ENCODE results near the gene GSTO2. TPM values are rescaled to one million over a fixed set of nuclear protein-coding genes. Genes with fewer than 3 reads are reported as not detected.
"Not testable (repeated sequence)": the region's sequence is repeated elsewhere in the genome, so short reads cannot be mapped to it uniquely, and the experiment has no call there.

GSTO2 gene
- total and polyA plus RNA-seq, 8 donors, result 9.5 to 33.6 (median 29.1) TPM

DNA sequence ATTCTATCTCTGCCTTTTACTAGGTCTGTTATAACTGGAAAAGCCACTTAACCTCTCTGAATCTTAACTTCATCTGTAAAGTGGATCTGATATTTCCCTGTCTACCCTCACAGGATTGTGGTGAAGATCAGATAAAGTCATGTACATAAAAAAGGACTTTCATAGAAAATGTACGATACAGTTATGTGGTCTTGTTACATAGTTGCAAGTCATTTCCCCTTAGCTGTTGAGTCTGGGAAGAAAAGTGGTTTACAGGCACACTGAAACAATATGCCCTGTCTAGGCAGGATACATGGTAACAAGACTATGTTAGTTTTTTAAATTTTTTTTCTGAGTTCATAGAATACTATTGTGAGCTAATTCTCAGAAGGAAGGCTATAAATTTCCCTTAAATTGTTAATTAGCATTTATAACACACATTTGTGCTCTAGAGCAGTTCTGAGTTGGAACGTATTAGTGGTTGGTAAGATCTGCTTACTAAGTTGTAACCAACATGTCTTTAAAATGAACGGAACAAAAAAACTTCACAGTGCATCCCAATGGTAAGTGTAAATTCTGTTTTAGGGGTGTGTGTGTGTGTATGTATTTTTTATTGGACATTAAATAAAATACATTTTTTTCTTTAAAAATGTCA, 21.4 kb upstream of the GSTO2 start:
- H3K27ac ChIP-seq, result peak overlapping the region; percentile 46 to 86
- TF ChIP-seq, protein P1, sequence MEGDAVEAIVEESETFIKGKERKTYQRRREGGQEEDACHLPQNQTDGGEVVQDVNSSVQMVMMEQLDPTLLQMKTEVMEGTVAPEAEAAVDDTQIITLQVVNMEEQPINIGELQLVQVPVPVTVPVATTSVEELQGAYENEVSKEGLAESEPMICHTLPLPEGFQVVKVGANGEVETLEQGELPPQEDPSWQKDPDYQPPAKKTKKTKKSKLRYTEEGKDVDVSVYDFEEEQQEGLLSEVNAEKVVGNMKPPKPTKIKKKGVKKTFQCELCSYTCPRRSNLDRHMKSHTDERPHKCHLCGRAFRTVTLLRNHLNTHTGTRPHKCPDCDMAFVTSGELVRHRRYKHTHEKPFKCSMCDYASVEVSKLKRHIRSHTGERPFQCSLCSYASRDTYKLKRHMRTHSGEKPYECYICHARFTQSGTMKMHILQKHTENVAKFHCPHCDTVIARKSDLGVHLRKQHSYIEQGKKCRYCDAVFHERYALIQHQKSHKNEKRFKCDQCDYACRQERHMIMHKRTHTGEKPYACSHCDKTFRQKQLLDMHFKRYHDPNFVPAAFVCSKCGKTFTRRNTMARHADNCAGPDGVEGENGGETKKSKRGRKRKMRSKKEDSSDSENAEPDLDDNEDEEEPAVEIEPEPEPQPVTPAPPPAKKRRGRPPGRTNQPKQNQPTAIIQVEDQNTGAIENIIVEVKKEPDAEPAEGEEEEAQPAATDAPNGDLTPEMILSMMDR (IDR thresholded peaks at IDR 0.05), result no peak
- DNase-seq (no peak), ATAC-seq (peak; percentile 39)
- H3K9me3 ChIP-seq, result no peaks in the 10 kb centered on the region
- peak overlapping the region in 1 of 2 donors; percentile 13 for H3K4me3 ChIP-seq
- H3K27me3 ChIP-seq, result no peaks in the 10 kb centered on the region
- peaks cover 0 to 13% of the 10 kb centered on the region in 2 donors for H3K4me1 ChIP-seq
- H3K36me3 ChIP-seq, result no peaks in the 10 kb centered on the region
- intact Hi-C loops (cut with DNase I), result no loop called here

DNA sequence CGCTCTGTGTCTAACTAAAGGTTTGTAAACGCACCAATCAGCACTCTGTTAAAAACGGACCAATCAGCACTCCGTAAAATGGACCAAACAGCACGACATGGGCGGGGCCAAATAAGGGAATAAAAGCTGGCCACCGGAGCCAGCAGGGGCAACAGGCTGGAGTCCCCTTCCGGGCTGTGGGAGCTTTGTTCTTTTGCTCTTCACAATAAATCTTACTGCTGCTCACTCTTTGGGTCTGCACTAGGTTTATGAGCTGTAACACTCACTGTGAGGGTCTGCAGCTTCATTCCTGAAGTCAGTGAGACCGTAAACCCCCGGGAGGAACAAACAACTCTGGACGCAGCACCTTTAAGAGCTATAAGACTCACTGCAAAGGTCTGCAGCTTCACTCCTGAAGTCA, 20.1 kb upstream of the GSTO2 start:
- DNase-seq; H3K9me3 ChIP-seq; intact Hi-C loops (cut with DNase I); H3K4me3 ChIP-seq; H3K27me3 ChIP-seq; ATAC-seq; H3K27ac ChIP-seq; H3K36me3 ChIP-seq: not testable (repeated sequence)
- H3K4me1 ChIP-seq, result peaks cover 2 to 18% of the 10 kb centered on the region in 2 donors

DNA sequence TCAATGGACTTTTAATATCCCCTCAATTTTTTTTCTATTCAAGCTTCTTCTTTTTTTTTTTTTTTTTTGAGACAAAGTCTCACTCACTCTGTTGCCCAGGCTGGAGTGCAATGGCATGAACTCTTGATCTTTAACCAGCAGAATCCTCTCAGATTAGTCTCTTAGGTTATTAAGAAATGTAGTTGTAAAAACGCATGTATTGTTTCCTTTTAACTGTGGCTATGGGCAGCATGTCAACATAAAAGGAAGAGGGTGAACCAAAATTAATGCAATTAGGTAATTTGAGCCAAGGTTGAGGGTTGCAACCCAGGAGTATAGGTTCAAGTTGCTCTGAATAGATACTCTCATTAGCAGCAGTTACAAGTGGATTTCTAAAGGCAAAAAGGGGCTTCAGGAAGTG, 18.6 kb upstream of the GSTO2 start:
- peaks cover 5 to 24% of the 10 kb centered on the region in 2 donors for H3K4me1 ChIP-seq
- no peak for ATAC-seq
- H3K4me3 ChIP-seq, result no peak overlapping the region
- H3K9me3 ChIP-seq, result no peaks in the 10 kb centered on the region
- no peak overlapping the region for H3K27ac ChIP-seq
- no peak for DNase-seq
- TF ChIP-seq, protein P1 (IDR thresholded peaks at IDR 0.05), result no peak
- H3K27me3 ChIP-seq, result no peaks in the 10 kb centered on the region
- no peaks in the 10 kb centered on the region for H3K36me3 ChIP-seq
- intact Hi-C loops (cut with DNase I), result no loop called here

DNA sequence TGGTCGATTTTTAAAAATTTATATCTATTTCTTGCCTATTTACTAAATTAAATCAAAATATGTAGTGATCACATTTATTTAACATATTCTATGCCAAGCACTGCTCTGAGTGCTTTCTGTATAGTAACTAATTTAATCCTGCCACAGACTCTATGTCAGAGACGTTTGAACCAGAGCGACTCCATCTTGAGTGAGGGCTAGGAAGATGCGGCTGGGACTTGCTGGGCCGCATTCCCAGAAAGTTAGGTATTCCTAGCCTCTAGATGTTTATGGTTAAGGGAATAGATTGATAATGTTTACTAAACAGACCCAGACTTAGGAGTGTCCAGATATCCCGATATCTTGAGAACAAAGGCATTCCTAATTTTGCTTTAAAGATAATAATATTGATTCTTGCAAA, 17.5 kb upstream of the GSTO2 start:
- TF ChIP-seq, protein P1 (IDR thresholded peaks at IDR 0.05), result no peak
- H3K9me3 ChIP-seq, result no peaks in the 10 kb centered on the region
- no peak overlapping the region for H3K4me3 ChIP-seq
- H3K4me1 ChIP-seq, result peaks cover 11 to 28% of the 10 kb centered on the region in 2 donors
- intact Hi-C loops (cut with DNase I), result no loop called here
- DNase-seq, result no peak
- H3K27me3 ChIP-seq, result no peaks in the 10 kb centered on the region
- ATAC-seq, result no peak
- H3K36me3 ChIP-seq, result no peaks in the 10 kb centered on the region
- H3K27ac ChIP-seq, result no peak overlapping the region

DNA sequence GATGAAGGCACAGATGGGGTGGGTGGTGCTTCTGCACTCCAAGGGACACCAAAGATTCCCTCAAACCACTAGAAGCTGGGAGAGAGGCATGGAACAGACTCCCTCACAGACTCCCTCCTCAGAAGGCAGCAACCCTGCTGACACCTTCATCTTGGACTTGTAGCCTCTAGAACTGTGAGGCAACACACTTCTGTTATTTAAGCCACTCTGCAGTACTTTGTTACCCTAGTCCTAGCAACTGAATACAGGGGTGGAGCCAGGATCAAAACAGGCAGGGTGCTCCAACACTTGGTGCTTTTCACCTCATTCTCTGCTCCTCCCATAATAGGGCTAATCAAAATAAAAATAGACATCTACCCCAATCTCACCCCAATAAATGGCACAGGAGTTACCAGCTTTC, 16.6 kb upstream of the GSTO2 start:
- Histone ChIP-seq H3K27me3 (no peaks in the 10 kb centered on the region), H3K4me1 (peaks cover 20 to 28% of the 10 kb centered on the region in 2 donors), H3K27ac (no peak overlapping the region), H3K9me3 (no peaks in the 10 kb centered on the region), H3K4me3 (no peak overlapping the region), H3K36me3 (peaks cover 0 to 3% of the 10 kb centered on the region in 2 donors)
- DNase-seq, result no peak
- TF ChIP-seq, protein P1 (IDR thresholded peaks at IDR 0.05), result no peak
- ATAC-seq, result no peak
- intact Hi-C loops (cut with DNase I), result no loop called here

DNA sequence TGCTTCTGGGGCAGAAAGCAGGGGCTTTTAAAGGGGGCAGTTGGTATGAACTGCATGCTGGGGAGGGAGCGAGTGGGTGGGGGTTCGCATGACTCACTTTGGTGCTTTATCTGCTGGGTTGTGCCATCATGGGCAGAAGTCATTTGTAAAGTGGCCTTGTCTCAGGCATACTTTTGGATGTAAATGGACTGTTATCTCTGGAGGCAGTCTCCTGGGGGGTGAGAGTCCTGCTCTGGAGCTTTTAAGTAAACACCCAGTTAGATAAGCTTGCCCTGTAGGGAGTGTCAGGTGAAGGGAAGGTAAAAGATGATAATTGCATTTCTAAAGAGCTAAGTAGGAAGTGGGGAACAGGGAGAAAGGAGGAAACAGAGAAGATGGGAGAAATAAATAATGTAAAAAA, 15.9 kb upstream of the GSTO2 start:
- Histone ChIP-seq H3K27ac (no peak overlapping the region), H3K4me3 (no peak overlapping the region), H3K36me3 (peaks cover 0 to 11% of the 10 kb centered on the region in 2 donors), H3K4me1 (peaks cover 20 to 35% of the 10 kb centered on the region in 2 donors), H3K9me3 (no peaks in the 10 kb centered on the region), H3K27me3 (no peaks in the 10 kb centered on the region)
- ATAC-seq, result no peak
- TF ChIP-seq, protein P1 (IDR thresholded peaks at IDR 0.05), result no peak
- intact Hi-C loops (cut with DNase I), result no loop called here
- DNase-seq, result no peak

Measured in left lung (tissue), 10 donors.